ENCODE data around the gene GPR52.

GPR52 gene

DNA sequence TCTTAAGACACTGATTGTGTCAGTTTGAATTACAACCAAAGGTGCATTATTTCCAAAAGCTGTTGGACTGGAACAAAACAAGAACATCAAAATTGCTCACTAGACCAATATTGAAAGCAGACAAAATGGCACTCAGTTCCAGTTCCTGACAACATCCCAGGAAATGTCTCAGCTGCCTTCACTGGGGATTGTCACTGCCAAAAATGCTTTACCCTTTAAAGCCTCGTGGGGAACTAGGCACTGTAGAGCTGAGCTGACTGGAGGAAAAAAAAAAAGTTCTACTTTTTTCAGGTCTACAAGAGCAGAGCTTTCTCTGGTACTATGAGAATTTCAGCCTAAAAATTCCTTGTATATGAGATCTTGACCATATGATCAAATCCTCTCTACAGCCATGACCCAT lies 21.9 kb downstream of the GPR52 start:
- no peak for DNase-seq (ENCODE audit: low spot score)
- TF ChIP-seq, protein P1, sequence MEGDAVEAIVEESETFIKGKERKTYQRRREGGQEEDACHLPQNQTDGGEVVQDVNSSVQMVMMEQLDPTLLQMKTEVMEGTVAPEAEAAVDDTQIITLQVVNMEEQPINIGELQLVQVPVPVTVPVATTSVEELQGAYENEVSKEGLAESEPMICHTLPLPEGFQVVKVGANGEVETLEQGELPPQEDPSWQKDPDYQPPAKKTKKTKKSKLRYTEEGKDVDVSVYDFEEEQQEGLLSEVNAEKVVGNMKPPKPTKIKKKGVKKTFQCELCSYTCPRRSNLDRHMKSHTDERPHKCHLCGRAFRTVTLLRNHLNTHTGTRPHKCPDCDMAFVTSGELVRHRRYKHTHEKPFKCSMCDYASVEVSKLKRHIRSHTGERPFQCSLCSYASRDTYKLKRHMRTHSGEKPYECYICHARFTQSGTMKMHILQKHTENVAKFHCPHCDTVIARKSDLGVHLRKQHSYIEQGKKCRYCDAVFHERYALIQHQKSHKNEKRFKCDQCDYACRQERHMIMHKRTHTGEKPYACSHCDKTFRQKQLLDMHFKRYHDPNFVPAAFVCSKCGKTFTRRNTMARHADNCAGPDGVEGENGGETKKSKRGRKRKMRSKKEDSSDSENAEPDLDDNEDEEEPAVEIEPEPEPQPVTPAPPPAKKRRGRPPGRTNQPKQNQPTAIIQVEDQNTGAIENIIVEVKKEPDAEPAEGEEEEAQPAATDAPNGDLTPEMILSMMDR (IDR thresholded peaks at IDR 0.05; ENCODE audit: borderline replicate concordance, control extremely low read depth, extremely low read depth, insufficient read depth, missing control alignments) = no peak
- in situ Hi-C loops (cut with MboI; ENCODE audit: low sequenced_read_pairs, unreplicated experiment) = no loop called here

DNA sequence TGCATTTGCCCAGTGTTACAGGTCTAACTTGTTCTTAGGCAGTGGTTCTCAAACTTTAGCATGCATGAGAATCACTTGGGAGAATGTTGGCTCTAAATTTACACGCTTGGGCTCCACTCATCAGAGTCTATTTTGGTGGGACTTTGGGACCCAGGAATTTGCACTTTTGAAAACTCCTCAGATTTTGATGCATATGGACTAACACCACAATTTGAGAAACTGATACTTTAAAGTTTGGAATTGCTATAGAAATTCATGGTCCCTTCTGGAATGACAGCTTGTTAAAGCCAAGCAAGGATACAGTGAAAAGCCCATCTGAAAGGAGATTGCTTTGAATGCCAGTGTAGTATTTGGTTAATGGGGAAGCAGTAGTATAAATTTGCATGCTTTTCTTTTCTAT lies 31.5 kb downstream of the GPR52 start:
- TF ChIP-seq, protein P1 (IDR thresholded peaks at IDR 0.05; ENCODE audit: borderline replicate concordance, control extremely low read depth, extremely low read depth, insufficient read depth, missing control alignments) = no peak
- in situ Hi-C loops (cut with MboI; ENCODE audit: low sequenced_read_pairs, unreplicated experiment) = no loop called here
- DNase-seq (ENCODE audit: low spot score) = no peak

DNA sequence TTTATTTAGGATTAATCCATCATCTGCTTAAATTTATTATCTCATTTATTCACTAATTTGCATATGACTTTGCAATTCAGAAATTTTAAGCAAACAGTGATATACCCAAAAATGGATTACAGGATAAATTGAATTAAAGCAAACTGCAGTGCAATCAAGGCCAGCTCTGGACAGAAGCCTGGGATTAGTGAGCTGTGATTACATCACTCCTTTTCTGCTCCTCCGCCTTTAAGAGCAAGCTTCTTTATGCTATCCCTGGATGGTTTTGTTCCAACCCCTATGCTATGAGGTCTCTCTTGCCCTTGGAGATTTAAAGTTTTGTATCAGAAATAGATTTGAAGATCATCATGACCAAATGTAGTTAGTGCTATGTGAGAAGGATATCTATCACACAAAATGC lies 32.6 kb downstream of the GPR52 start:
- TF ChIP-seq, protein P1 (IDR thresholded peaks at IDR 0.05; ENCODE audit: borderline replicate concordance, control extremely low read depth, extremely low read depth, insufficient read depth, missing control alignments) = no peak
- in situ Hi-C loops (cut with MboI; ENCODE audit: low sequenced_read_pairs, unreplicated experiment) = no loop called here
- no peak for DNase-seq (ENCODE audit: low spot score)

DNA sequence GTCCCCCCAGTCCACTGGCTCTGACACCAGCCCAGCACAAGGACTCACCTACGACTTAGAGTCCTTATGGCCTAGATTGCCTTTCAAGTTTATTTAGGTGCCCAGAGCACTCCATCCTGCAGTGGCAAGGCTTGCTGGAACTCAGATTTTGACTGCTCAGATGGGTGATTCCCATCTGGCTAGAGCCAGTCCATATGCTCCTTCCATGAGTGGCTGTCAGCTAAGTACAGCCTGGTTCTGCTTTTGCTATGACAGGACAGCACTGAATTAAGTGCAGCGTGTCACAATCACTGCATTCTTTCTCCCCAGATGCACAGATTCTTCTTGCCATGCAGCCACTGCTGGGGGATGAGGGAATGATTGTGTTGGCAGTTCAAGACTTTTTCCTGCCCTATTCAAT lies 43.8 kb downstream of the GPR52 start:
- in situ Hi-C loops (cut with MboI; ENCODE audit: low sequenced_read_pairs, unreplicated experiment) = no loop called here
- TF ChIP-seq, protein P1 (IDR thresholded peaks at IDR 0.05; ENCODE audit: borderline replicate concordance, control extremely low read depth, extremely low read depth, insufficient read depth, missing control alignments) = no peak
- no peak for DNase-seq (ENCODE audit: low spot score)

DNA sequence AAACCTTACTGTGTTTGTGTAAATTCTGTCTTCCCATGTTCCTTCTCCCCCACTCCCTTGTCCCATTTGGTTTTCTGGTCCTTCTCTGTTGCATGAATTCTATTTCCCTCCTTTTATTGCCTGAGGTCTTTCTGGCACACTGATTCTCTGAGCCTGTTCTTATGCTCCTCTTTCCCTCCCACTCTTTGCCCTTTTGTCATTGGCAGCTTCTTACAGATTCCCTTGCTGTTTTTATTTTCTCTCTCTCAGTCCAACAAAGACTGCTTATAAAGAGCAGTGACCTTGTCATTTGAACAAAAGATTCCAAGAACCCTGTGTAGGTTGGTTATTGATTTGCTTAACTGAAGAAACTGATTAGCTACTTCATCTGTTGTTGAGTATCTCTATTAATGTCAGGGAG lies 49.7 kb downstream of the GPR52 start:
- in situ Hi-C loops (cut with MboI; ENCODE audit: low sequenced_read_pairs, unreplicated experiment) = no loop called here
- TF ChIP-seq, protein P1 (IDR thresholded peaks at IDR 0.05; ENCODE audit: borderline replicate concordance, control extremely low read depth, extremely low read depth, insufficient read depth, missing control alignments) = no peak
- no peak for DNase-seq (ENCODE audit: low spot score)

All from GM13976 (cell line).